ENCODE results near the gene KRABD2.
"Not testable (repeated sequence)": the region's sequence is repeated elsewhere in the genome, so short reads cannot be mapped to it uniquely, and the experiment has no call there.

The KRABD2 gene

GRCh38 chr17:8382052-8382879 is 5.8 kb upstream of the KRABD2 start:
- peaks cover 38% of the 10 kb centered on the region for H3K4me1 Mint-ChIP-seq (ENCODE audit: low read depth, unreplicated experiment)
- Histone ChIP-seq H3K79me2 (ENCODE audit: insufficient read depth, low read length) (peaks cover 48% of the 10 kb centered on the region), H3K4me2 (ENCODE audit: low read length) (peak overlapping the region; percentile 94), H2AFZ (ENCODE audit: low read depth, low read length) (peak overlapping the region; percentile 44), H3K9ac (ENCODE audit: low read length) (peak overlapping the region; percentile 98), H4K20me1 (ENCODE audit: insufficient read depth, low read length) (peaks cover 54% of the 10 kb centered on the region), H3K36me3 (ENCODE audit: insufficient read depth, low read length) (peaks cover 38% of the 10 kb centered on the region), H3K9me3 (ENCODE audit: insufficient read depth, low read depth, low read length) (no peaks in the 10 kb centered on the region), H3K27me3 (ENCODE audit: insufficient read depth, low read length) (no peaks in the 10 kb centered on the region), H3K4me3 (ENCODE audit: insufficient read depth, low read depth, low read length) (peak overlapping the region; percentile 97), H3K4me1 (ENCODE audit: insufficient read depth, low read length) (peaks cover 30% of the 10 kb centered on the region), H3K27ac (ENCODE audit: low read depth, low read length) (peak overlapping the region; percentile 81)
- no peaks in the 10 kb centered on the region for H3K9me3 Mint-ChIP-seq (ENCODE audit: unreplicated experiment)
- TF ChIP-seq EZH2 (IDR thresholded peaks at IDR 0.05; ENCODE audit: insufficient read depth, low read length) (no peak), CTCF (IDR thresholded peaks at IDR 0.05; ENCODE audit: insufficient read depth, low read depth, low read length) (no peak)
- H3K27me3 Mint-ChIP-seq (ENCODE audit: low read depth, unreplicated experiment) = no peaks in the 10 kb centered on the region
- FAIRE-seq = no peak
- no peak for DNase-seq (ENCODE audit: low read depth)
- peak overlapping the region; percentile 100 for H3K4me3 Mint-ChIP-seq (ENCODE audit: unreplicated experiment)
- H3K27ac Mint-ChIP-seq (ENCODE audit: unreplicated experiment) = peak overlapping the region; percentile 99
- H3K36me3 Mint-ChIP-seq (ENCODE audit: low read depth, unreplicated experiment) = peaks cover 13% of the 10 kb centered on the region

GRCh38 chr17:8380049-8380448 is 3.5 kb upstream of the KRABD2 start:
- Histone ChIP-seq H3K36me3 (ENCODE audit: insufficient read depth, low read length) (peaks cover 44% of the 10 kb centered on the region), H3K9ac (ENCODE audit: low read length) (peak overlapping the region; percentile 98), H3K27ac (ENCODE audit: low read depth, low read length) (no peak overlapping the region), H3K4me3 (ENCODE audit: insufficient read depth, low read depth, low read length) (peak overlapping the region; percentile 35), H4K20me1 (ENCODE audit: insufficient read depth, low read length) (peaks cover 60% of the 10 kb centered on the region), H2AFZ (ENCODE audit: low read depth, low read length) (no peak overlapping the region), H3K27me3 (ENCODE audit: insufficient read depth, low read length) (no peaks in the 10 kb centered on the region), H3K79me2 (ENCODE audit: insufficient read depth, low read length) (peaks cover 60% of the 10 kb centered on the region), H3K4me1 (ENCODE audit: insufficient read depth, low read length) (peaks cover 40% of the 10 kb centered on the region), H3K4me2 (ENCODE audit: low read length) (peak overlapping the region; percentile 94), H3K9me3 (ENCODE audit: insufficient read depth, low read depth, low read length) (no peaks in the 10 kb centered on the region)
- Mint-ChIP-seq H3K9me3 (ENCODE audit: unreplicated experiment) (no peaks in the 10 kb centered on the region), H3K27me3 (ENCODE audit: low read depth, unreplicated experiment) (no peaks in the 10 kb centered on the region), H3K27ac (ENCODE audit: unreplicated experiment) (no peak overlapping the region), H3K4me3 (ENCODE audit: unreplicated experiment) (peak overlapping the region; percentile 100), H3K4me1 (ENCODE audit: low read depth, unreplicated experiment) (peaks cover 35% of the 10 kb centered on the region), H3K36me3 (ENCODE audit: low read depth, unreplicated experiment) (peaks cover 14% of the 10 kb centered on the region)
- FAIRE-seq = no peak
- TF ChIP-seq CTCF (IDR thresholded peaks at IDR 0.05; ENCODE audit: insufficient read depth, low read depth, low read length) (no peak), EZH2 (IDR thresholded peaks at IDR 0.05; ENCODE audit: insufficient read depth, low read length) (no peak)
- DNase-seq (ENCODE audit: low read depth) = no peak

GRCh38 chr17:8378117-8378516 is 1.6 kb upstream of the KRABD2 start:
- Histone ChIP-seq H3K79me2 (ENCODE audit: insufficient read depth, low read length) (peaks cover 60% of the 10 kb centered on the region), H4K20me1 (ENCODE audit: insufficient read depth, low read length) (peaks cover 60% of the 10 kb centered on the region), H3K36me3 (ENCODE audit: insufficient read depth, low read length) (peaks cover 44% of the 10 kb centered on the region), H3K9ac (ENCODE audit: low read length) (peak overlapping the region; percentile 19), H3K4me1 (ENCODE audit: insufficient read depth, low read length) (peaks cover 29% of the 10 kb centered on the region)
- not testable (repeated sequence) for H3K9me3 ChIP-seq (ENCODE audit: insufficient read depth, low read depth, low read length); H3K27me3 Mint-ChIP-seq (ENCODE audit: low read depth, unreplicated experiment); H3K27ac ChIP-seq (ENCODE audit: low read depth, low read length); FAIRE-seq; H3K4me2 ChIP-seq (ENCODE audit: low read length); H2AFZ ChIP-seq (ENCODE audit: low read depth, low read length); H3K9me3 Mint-ChIP-seq (ENCODE audit: unreplicated experiment); H3K4me3 ChIP-seq (ENCODE audit: insufficient read depth, low read depth, low read length); H3K27me3 ChIP-seq (ENCODE audit: insufficient read depth, low read length); DNase-seq (ENCODE audit: low read depth)
- Mint-ChIP-seq H3K4me1 (ENCODE audit: low read depth, unreplicated experiment) (peaks cover 25% of the 10 kb centered on the region), H3K27ac (ENCODE audit: unreplicated experiment) (peak overlapping the region; percentile 72), H3K4me3 (ENCODE audit: unreplicated experiment) (peak overlapping the region; percentile 57), H3K36me3 (ENCODE audit: low read depth, unreplicated experiment) (peaks cover 14% of the 10 kb centered on the region)

Measured in astrocyte (in vitro differentiated cells and primary cell).